CD4-positive, alpha-beta T cell (primary cell): ENCODE data around the gene HSPG2. TPM values are rescaled to one million over a fixed set of nuclear protein-coding genes. Genes with fewer than 3 reads are reported as not detected.
"Not testable (repeated sequence)": the region's sequence is repeated elsewhere in the genome, so short reads cannot be mapped to it uniquely, and the experiment has no call there.

ENCODE experiments used
- ATAC-seq: fragments of 200-7000 bp; cut with Tn5 transposase; one replicate; pipeline ENCODE4 v1.10.0; 2022; ENCODE audit warnings: mild to moderate bottlenecking; ENCODE audit not compliant: poor library complexity
- CTCF ChIA-PET: fragments of 350-600 bp; sonication (Branson Sonifier 250); formaldehyde crosslinking; loops from one replicate; lab custom pipeline; 2021; ENCODE audit warnings: antibody characterized with exemption, inconsistent platforms; lab: Charles Lee
- POLR2A ChIA-PET: fragments of 350-600 bp; sonication (Branson Sonifier 250); formaldehyde crosslinking; loops from one replicate; lab custom pipeline; 2021; ENCODE audit warnings: antibody characterized with exemption, inconsistent platforms; lab: Charles Lee
- DNase-seq, 14 experiments: peaks; one replicate each; pipeline ENCODE4 v3.0.0-alpha.2; 2013 to 2020; ENCODE audit warnings: mixed read lengths in 2 of 14
- H3K27ac ChIP-seq, 2 donors: one replicate each; pipeline versions ENCODE4 v1.5.1 to v1.7.0; 2013; ENCODE audit warnings: low read length in 2 of 2, low read depth in 1 of 2, mild to moderate bottlenecking in 1 of 2
- H3K27me3 ChIP-seq, 2 experiments: 1 replicate in 1 of 2; 2 replicates in 1 of 2; pipeline versions ENCODE4 v1.6.1 to v1.7.0; 2013; ENCODE audit warnings: low read length in 2 of 2, control low read depth in 1 of 2, mild to moderate bottlenecking in 1 of 2, moderate library complexity in 1 of 2; ENCODE audit not compliant: insufficient read depth in 2 of 2, control insufficient read depth in 1 of 2
- H3K36me3 ChIP-seq: one replicate; pipeline ENCODE4 v1.6.1; 2013; ENCODE audit warnings: low read length, control low read depth; ENCODE audit not compliant: insufficient read depth
- H3K4me1 ChIP-seq: one replicate; pipeline ENCODE4 v1.6.1; 2013; ENCODE audit warnings: low read length, control low read depth; ENCODE audit not compliant: insufficient read depth
- H3K4me3 ChIP-seq: one replicate; pipeline ENCODE4 v1.5.1; 2013; ENCODE audit warnings: mild to moderate bottlenecking, low read length, moderate library complexity
- H3K9me3 ChIP-seq, 2 experiments: 1 replicate in 1 of 2; 2 replicates in 1 of 2; pipeline versions ENCODE4 v1.6.1 to v1.7.0; 2013; ENCODE audit warnings: low read length in 2 of 2, mild to moderate bottlenecking in 2 of 2, control low read depth in 1 of 2, moderate library complexity in 1 of 2; ENCODE audit not compliant: control insufficient read depth in 1 of 2, insufficient read depth in 1 of 2
- H3K27ac Mint-ChIP-seq: one replicate; pipeline ENCODE4 v1.8.0; 2020; ENCODE audit warnings: mixed read lengths
- H3K27me3 Mint-ChIP-seq: one replicate; pipeline ENCODE4 v1.8.0; 2021; ENCODE audit warnings: mixed read lengths
- H3K36me3 Mint-ChIP-seq: one replicate; pipeline ENCODE4 v1.8.0; 2021; ENCODE audit warnings: low read depth, mixed read lengths
- H3K4me1 Mint-ChIP-seq: one replicate; pipeline ENCODE4 v1.8.0; 2021; ENCODE audit warnings: low read depth, mixed read lengths
- H3K4me3 Mint-ChIP-seq: one replicate; pipeline ENCODE4 v1.8.0; 2020; ENCODE audit warnings: mild to moderate bottlenecking, mixed read lengths
- H3K9me3 Mint-ChIP-seq: one replicate; pipeline ENCODE4 v1.8.0; 2020; ENCODE audit warnings: mixed read lengths
- CTCF ChIP-seq: fragments of 200-600 bp; IDR thresholded peaks from one replicate; pipeline ENCODE4 v1.8.0; 2022; ENCODE audit warnings: antibody characterized with exemption, mild to moderate bottlenecking
- intact Hi-C, 2 experiments: fragments of 100-400 bp; cut with DNase I in 1 of 2; cut with micrococcal nuclease in 1 of 2; formaldehyde crosslinking; loops; one replicate each; pipeline versions ENCODE4 v1.15.1 to v1.9.0; 2023 to 2025; cut with DNase I, micrococcal nuclease
- total RNA-seq, 174 experiments: library from RNA in 2 of 174; stranded (reverse) in 2 of 174; gene quantifications; one replicate each; pipeline ENCODE4 v1.2.3 and lab custom pipeline; 2021 to 2026

HSPG2 gene
- total RNA-seq, 2 experiments from 2014 or later, result 10.8 to 11.0 TPM

DNA sequence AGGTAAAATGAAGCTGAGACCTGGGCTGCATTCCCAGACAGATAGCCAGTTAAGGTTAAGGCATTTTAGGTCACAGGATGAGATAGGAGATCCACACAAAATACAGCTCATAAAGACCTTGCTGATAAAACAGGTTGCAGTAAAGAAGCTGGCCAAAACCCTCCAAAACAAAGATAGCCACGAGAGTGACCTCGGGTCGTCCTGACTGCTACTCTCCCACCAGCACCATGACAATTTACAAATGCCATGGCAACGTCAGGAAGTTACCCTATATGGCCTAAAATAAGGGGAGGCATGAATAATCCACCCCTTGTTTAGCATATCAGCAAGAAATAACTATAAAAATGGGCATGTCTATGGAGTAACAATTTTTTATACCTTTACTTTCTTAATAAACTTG is 33.4 kb upstream of the HSPG2 start:
- H3K4me3 Mint-ChIP-seq, H3K36me3 ChIP-seq, H3K27ac Mint-ChIP-seq, H3K36me3 Mint-ChIP-seq, H3K27me3 ChIP-seq, POLR2A ChIA-PET, DNase-seq, H3K4me1 Mint-ChIP-seq, H3K4me1 ChIP-seq, H3K4me3 ChIP-seq, H3K9me3 ChIP-seq, H3K27me3 Mint-ChIP-seq, H3K9me3 Mint-ChIP-seq, intact Hi-C loops, ATAC-seq, CTCF ChIA-PET, H3K27ac ChIP-seq: not testable (repeated sequence)

DNA sequence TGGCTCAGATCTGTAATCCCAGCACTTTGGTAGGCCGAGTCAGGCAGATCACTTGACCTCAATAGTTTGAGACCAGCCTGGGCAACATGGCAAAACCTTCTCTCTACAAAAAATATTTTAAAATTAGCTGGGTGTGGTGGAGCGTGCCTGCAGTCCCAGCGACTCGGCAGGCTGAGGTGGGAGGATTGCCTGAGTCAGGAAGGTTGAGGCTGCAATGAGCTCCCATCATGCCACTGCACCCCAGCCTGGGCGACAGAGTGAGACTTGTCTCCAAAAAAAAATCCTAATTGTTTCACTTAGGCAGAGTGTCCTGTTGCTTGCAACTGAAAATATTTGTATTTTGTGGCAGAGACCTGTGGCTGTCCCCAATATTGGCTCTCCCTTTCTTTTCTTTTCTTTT is 32.0 kb upstream of the HSPG2 start:
- H3K9me3 Mint-ChIP-seq, H3K27ac ChIP-seq, DNase-seq, H3K4me3 Mint-ChIP-seq, ATAC-seq, H3K36me3 Mint-ChIP-seq, H3K4me3 ChIP-seq, CTCF ChIA-PET, H3K27ac Mint-ChIP-seq, H3K4me1 Mint-ChIP-seq, H3K27me3 ChIP-seq, H3K9me3 ChIP-seq, H3K36me3 ChIP-seq, H3K27me3 Mint-ChIP-seq, H3K4me1 ChIP-seq, POLR2A ChIA-PET: not testable (repeated sequence)
- intact Hi-C loops, result loop anchor here in 1 of 2 experiments (10.0 kb wide), 2 partner anchors 56 to 264 kb away; no protein-coding TSS in a partner anchor

DNA sequence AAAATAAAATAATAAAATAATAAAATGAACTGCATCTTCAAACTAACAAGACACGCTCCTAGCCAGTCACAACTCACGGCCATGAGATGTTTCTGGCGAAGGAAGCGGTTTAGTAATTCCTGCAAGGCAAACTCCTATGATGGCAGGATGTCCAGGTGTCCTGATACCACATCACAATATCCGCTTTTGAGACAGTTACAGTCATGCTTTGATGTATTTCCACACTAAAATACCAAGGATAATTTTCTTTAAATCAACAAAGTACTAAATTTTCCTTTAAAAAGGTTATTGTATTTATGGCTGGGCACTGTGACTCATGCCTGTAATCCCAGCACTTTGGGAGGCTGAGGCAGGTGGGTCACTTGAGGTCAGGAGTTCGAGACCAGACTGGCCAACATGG is 30.1 kb upstream of the HSPG2 start:
- H3K36me3 ChIP-seq, POLR2A ChIA-PET, H3K27ac Mint-ChIP-seq, H3K4me3 ChIP-seq, H3K27me3 Mint-ChIP-seq, CTCF ChIA-PET, DNase-seq, H3K9me3 Mint-ChIP-seq, H3K4me3 Mint-ChIP-seq, H3K9me3 ChIP-seq, H3K27ac ChIP-seq, ATAC-seq, H3K27me3 ChIP-seq, H3K36me3 Mint-ChIP-seq, H3K4me1 ChIP-seq: not testable (repeated sequence)
- peaks cover 12% of the 10 kb centered on the region for H3K4me1 Mint-ChIP-seq
- intact Hi-C loops, result loop anchor here in 1 of 2 experiments (10.0 kb wide), 2 partner anchors 58 to 262 kb away; no protein-coding TSS in a partner anchor

GRCh38 chr1:21966247-21967000 is 29.3 kb upstream of the HSPG2 start:
- Histone ChIP-seq H3K27me3 (no peaks in the 10 kb centered on the region), H3K4me1 (peaks cover 6% of the 10 kb centered on the region), H3K9me3 (no peaks in the 10 kb centered on the region), H3K36me3 (no peaks in the 10 kb centered on the region), H3K27ac (no peak overlapping the region), H3K4me3 (no peak overlapping the region)
- Mint-ChIP-seq H3K27ac (no peak overlapping the region), H3K27me3 (peaks cover 3% of the 10 kb centered on the region), H3K4me3 (no peak overlapping the region), H3K36me3 (no peaks in the 10 kb centered on the region), H3K4me1 (peaks cover 14% of the 10 kb centered on the region), H3K9me3 (no peaks in the 10 kb centered on the region)
- ATAC-seq (no peak), DNase-seq (no peak)
- intact Hi-C loops, result loop anchor here in 1 of 2 experiments (10.0 kb wide), 2 partner anchors 58 to 262 kb away; no protein-coding TSS in a partner anchor
- ChIA-PET CTCF (no interaction called here), POLR2A (no interaction called here)
- no peak for TF ChIP-seq CTCF
